Activated B cell treated with CpG ODN at 0.5 μM for 24 hours (primary cell): ENCODE data around the gene CTNNA1. TPM values are rescaled to one million over a fixed set of nuclear protein-coding genes. Genes with fewer than 3 reads are reported as not detected.

Experiments
- ATAC-seq: fragments of 200-7000 bp; cut with Tn5 transposase; one replicate; pipeline ENCODE4 v1.10.0; 2021; ENCODE audit warnings: low read depth, mild to moderate bottlenecking, moderate library complexity
- CTCF ChIA-PET: fragments of 350-600 bp; sonication (Branson Sonifier 250); formaldehyde crosslinking; loops from one replicate; lab custom pipeline; 2021; ENCODE audit warnings: antibody characterized with exemption; lab: Charles Lee
- POLR2A ChIA-PET: fragments of 350-600 bp; sonication (Branson Sonifier 250); formaldehyde crosslinking; loops from one replicate; lab custom pipeline; 2021; ENCODE audit warnings: antibody characterized with exemption; lab: Charles Lee
- DNase-seq: peaks from one replicate; pipeline ENCODE4 v3.0.0; 2022
- H3K27ac Mint-ChIP-seq: one replicate; pipeline ENCODE4 v1.8.0; 2020; ENCODE audit warnings: mixed read lengths
- H3K27me3 Mint-ChIP-seq: one replicate; pipeline ENCODE4 v1.8.0; 2021; ENCODE audit warnings: mixed read lengths
- H3K36me3 Mint-ChIP-seq: one replicate; pipeline ENCODE4 v1.8.0; 2021; ENCODE audit warnings: low read depth, mixed read lengths
- H3K4me1 Mint-ChIP-seq: one replicate; pipeline ENCODE4 v1.8.0; 2021; ENCODE audit warnings: mixed read lengths
- H3K4me3 Mint-ChIP-seq: one replicate; pipeline ENCODE4 v1.8.0; 2020; ENCODE audit warnings: mild to moderate bottlenecking, mixed read lengths
- H3K9me3 Mint-ChIP-seq: one replicate; pipeline ENCODE4 v1.8.0; 2020; ENCODE audit warnings: mixed read lengths
- CTCF ChIP-seq: fragments of 200-600 bp; IDR thresholded peaks from one replicate; pipeline ENCODE4 v1.8.0; 2022; ENCODE audit warnings: antibody characterized with exemption, mild to moderate bottlenecking
- intact Hi-C: fragments of 100-400 bp; cut with micrococcal nuclease; formaldehyde crosslinking; loops from one replicate; pipeline ENCODE4 v1.15.1; 2024
- total RNA-seq: library from RNA; stranded (reverse); gene quantifications from 2 replicates; pipeline ENCODE4 v1.2.3, GENCODE V29; 2022

Gene CTNNA1
- total RNA-seq, 1 donor from 2014 or later, result 76.0 TPM

GRCh38 chr5:138873466-138874221, 120.4 kb downstream of the CTNNA1 start:
- intact Hi-C loops, result no loop called here
- ChIA-PET POLR2A (no interaction called here), CTCF (interaction anchor here (0.8 kb wide), 1 partner anchor 12 kb away, joined by 3 read pairs; no protein-coding TSS in a partner anchor)
- TF ChIP-seq CTCF, result no peak
- no peaks in the 10 kb centered on the region for H3K4me1 Mint-ChIP-seq
- DNase-seq, result no peak
- H3K4me3 Mint-ChIP-seq, result no peak overlapping the region
- peaks cover 4% of the 10 kb centered on the region for H3K9me3 Mint-ChIP-seq
- peaks cover 13% of the 10 kb centered on the region for H3K36me3 Mint-ChIP-seq
- ATAC-seq, result no peak
- no peak overlapping the region for H3K27ac Mint-ChIP-seq
- H3K27me3 Mint-ChIP-seq, result no peaks in the 10 kb centered on the region

- TF ChIP-seq CTCF, result no peak
- H3K27me3 Mint-ChIP-seq, result no peaks in the 10 kb centered on the region
- intact Hi-C loops, result no loop called here
- H3K27ac Mint-ChIP-seq, result no peak overlapping the region
- no peaks in the 10 kb centered on the region for H3K4me1 Mint-ChIP-seq
- DNase-seq, result no peak
- H3K9me3 Mint-ChIP-seq, result peaks cover 4% of the 10 kb centered on the region
- ATAC-seq, result no peak
- POLR2A ChIA-PET, result no interaction called here
- CTCF ChIA-PET, result interaction anchor here (0.8 kb wide), 1 partner anchor 11 kb away, joined by 3 read pairs; no protein-coding TSS in a partner anchor
- peaks cover 13% of the 10 kb centered on the region for H3K36me3 Mint-ChIP-seq
- H3K4me3 Mint-ChIP-seq, result no peak overlapping the region
Measured at GRCh38 chr5:138874241-138874640, 121.0 kb downstream of the CTNNA1 start.

GRCh38 chr5:138874771-138875551, 121.7 kb downstream of the CTNNA1 start, which contains the start of gene LRRTM2:
LRRTM2 (minus strand) TSS chr5:138875335; CDS start chr5:138874911, 424 bp downstream.
- Mint-ChIP-seq H3K36me3 (peaks cover 13% of the 10 kb centered on the region), H3K27me3 (no peaks in the 10 kb centered on the region), H3K27ac (no peak within 1 kb of the TSS), H3K4me1 (no peaks in the 10 kb centered on the region), H3K4me3 (no peak within 1 kb of the TSS), H3K9me3 (peaks cover 4% of the 10 kb centered on the region)
- ChIA-PET POLR2A (interaction anchor here (0.6 kb wide), 1 partner anchor 42 kb away, joined by 3 read pairs; no protein-coding TSS in a partner anchor), CTCF (no interaction called here)
- DNase-seq (no peak), ATAC-seq (no peak)
- no peak for TF ChIP-seq CTCF
- intact Hi-C loops, result no loop called here

- POLR2A ChIA-PET, result interaction anchor here (0.6 kb wide), 1 partner anchor 41 kb away, joined by 3 read pairs; no protein-coding TSS in a partner anchor
- H3K27ac Mint-ChIP-seq, result no peak overlapping the region
- intact Hi-C loops, result no loop called here
- ATAC-seq, result no peak
- no peak for TF ChIP-seq CTCF
- H3K4me3 Mint-ChIP-seq, result no peak overlapping the region
- no peaks in the 10 kb centered on the region for H3K27me3 Mint-ChIP-seq
- H3K9me3 Mint-ChIP-seq, result peaks cover 4% of the 10 kb centered on the region
- H3K36me3 Mint-ChIP-seq, result peaks cover 13% of the 10 kb centered on the region
- no peak for DNase-seq
- CTCF ChIA-PET, result no interaction called here
- H3K4me1 Mint-ChIP-seq, result no peaks in the 10 kb centered on the region
Measured at GRCh38 chr5:138875552-138875875, 122.3 kb downstream of the CTNNA1 start.

- Mint-ChIP-seq H3K36me3 (peaks cover 13% of the 10 kb centered on the region), H3K27me3 (no peaks in the 10 kb centered on the region), H3K27ac (no peak overlapping the region), H3K4me3 (no peak overlapping the region), H3K4me1 (no peaks in the 10 kb centered on the region), H3K9me3 (peaks cover 4% of the 10 kb centered on the region)
- ChIA-PET CTCF (no interaction called here), POLR2A (interaction anchor here (0.6 kb wide), 1 partner anchor 41 kb away, joined by 3 read pairs; no protein-coding TSS in a partner anchor)
- intact Hi-C loops, result no loop called here
- no peak for TF ChIP-seq CTCF
- ATAC-seq (no peak), DNase-seq (no peak)
Measured at GRCh38 chr5:138875946-138876345, 122.7 kb downstream of the CTNNA1 start.
